Measurements from ENCODE around the gene CLDN20.

CLDN20 gene

DNA sequence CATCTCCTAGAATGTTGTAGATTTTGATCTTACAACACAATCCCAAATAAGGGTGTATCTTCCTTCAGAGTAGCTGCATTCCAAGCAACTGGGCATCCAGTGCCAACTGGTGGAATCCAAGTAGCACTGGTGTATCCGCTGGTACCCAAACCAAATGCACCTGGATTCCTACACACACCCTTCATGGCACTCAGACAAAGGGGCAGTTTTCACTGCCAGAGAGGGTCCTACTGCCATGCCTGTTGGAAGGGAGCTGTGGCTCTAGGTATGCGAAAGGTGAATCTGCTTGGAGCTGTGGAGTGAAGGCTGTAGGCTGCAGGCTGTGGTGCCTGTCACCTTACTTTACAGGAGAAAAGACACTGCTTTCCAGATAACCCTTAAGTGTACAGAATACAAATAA is 17.0 kb upstream of the CLDN20 start:
- DNase-seq, result no peak
- H2BK120ac ChIP-seq (ENCODE audit: low read depth, low read length), result no peak overlapping the region
- H3K27ac ChIP-seq (ENCODE audit: low read depth, low read length), result no peak overlapping the region
- no peaks in the 10 kb centered on the region for H3K4me1 ChIP-seq (ENCODE audit: control insufficient read depth, low read depth, low read length)
- no peak overlapping the region for H3K4me3 ChIP-seq (ENCODE audit: low read length)
- H3K4ac ChIP-seq (ENCODE audit: low read depth, low read length), result no peak overlapping the region
- H2AK5ac ChIP-seq (ENCODE audit: low read length), result no peak overlapping the region
- no peak overlapping the region for H3K23ac ChIP-seq (ENCODE audit: low read length)
- no peak overlapping the region for H3K56ac ChIP-seq (ENCODE audit: low read length)
- H3K36me3 ChIP-seq (ENCODE audit: control insufficient read depth, insufficient read depth, low read length), result no peaks in the 10 kb centered on the region
- no peak overlapping the region for H3K4me2 ChIP-seq (ENCODE audit: low read length)
- H4K8ac ChIP-seq (ENCODE audit: low read depth, low read length), result no peak overlapping the region
- no peak overlapping the region for H3K18ac ChIP-seq (ENCODE audit: low read length)
- no peaks in the 10 kb centered on the region for H3K79me1 ChIP-seq (ENCODE audit: low read length)
- no peak overlapping the region for H4K5ac ChIP-seq (ENCODE audit: low read length)
- no peak overlapping the region for H2BK15ac ChIP-seq (replicated peaks; ENCODE audit: low read depth)
- H3K9ac ChIP-seq (ENCODE audit: low read length), result no peak overlapping the region
- WGBS (ENCODE audit: extremely low coverage, insufficient coverage, low lambda C conversion rate), result no CpG with 5 or more reads among the region's 2 CpGs
- H2BK5ac ChIP-seq (ENCODE audit: low read length), result no peak overlapping the region
- no peaks in the 10 kb centered on the region for H3K27me3 ChIP-seq (ENCODE audit: insufficient read depth, low read length, poor library complexity)
- no peaks in the 10 kb centered on the region for H3K79me2 ChIP-seq (ENCODE audit: control insufficient read depth, insufficient read depth, low read length)

DNA sequence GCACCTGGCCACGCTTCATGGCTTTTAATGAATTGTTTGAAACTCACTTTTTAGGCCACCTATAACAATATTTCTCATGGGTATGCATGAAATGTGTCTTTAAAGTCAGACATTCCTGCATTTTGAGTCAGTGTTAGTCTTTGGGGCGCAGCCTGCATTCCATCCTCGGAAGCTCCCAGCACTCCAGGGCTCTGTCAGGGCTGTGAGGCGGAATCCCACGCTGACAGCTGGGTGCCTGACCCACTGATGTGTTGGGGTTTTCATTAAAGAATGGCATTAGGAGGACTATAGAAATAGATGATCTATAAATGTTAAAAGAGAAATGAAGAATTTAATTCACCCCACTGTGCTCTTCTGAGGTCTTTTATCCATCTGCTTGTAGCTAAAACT is 16.2 kb upstream of the CLDN20 start:
- no peaks in the 10 kb centered on the region for H3K27me3 ChIP-seq (ENCODE audit: insufficient read depth, low read length, poor library complexity)
- no peak overlapping the region for H3K56ac ChIP-seq (ENCODE audit: low read length)
- H3K23ac ChIP-seq (ENCODE audit: low read length), result no peak overlapping the region
- H3K27ac ChIP-seq (ENCODE audit: low read depth, low read length), result no peak overlapping the region
- H2BK15ac ChIP-seq (replicated peaks; ENCODE audit: low read depth), result no peak overlapping the region
- H3K79me1 ChIP-seq (ENCODE audit: low read length), result no peaks in the 10 kb centered on the region
- H3K4ac ChIP-seq (ENCODE audit: low read depth, low read length), result no peak overlapping the region
- H3K9ac ChIP-seq (ENCODE audit: low read length), result no peak overlapping the region
- H3K4me1 ChIP-seq (ENCODE audit: control insufficient read depth, low read depth, low read length), result no peaks in the 10 kb centered on the region
- H4K8ac ChIP-seq (ENCODE audit: low read depth, low read length), result no peak overlapping the region
- no peak overlapping the region for H3K4me2 ChIP-seq (ENCODE audit: low read length)
- H3K18ac ChIP-seq (ENCODE audit: low read length), result no peak overlapping the region
- H2BK120ac ChIP-seq (ENCODE audit: low read depth, low read length), result no peak overlapping the region
- no peak overlapping the region for H2BK5ac ChIP-seq (ENCODE audit: low read length)
- no peak overlapping the region for H3K4me3 ChIP-seq (ENCODE audit: low read length)
- no peak overlapping the region for H2AK5ac ChIP-seq (ENCODE audit: low read length)
- no CpG with 5 or more reads among the region's 5 CpGs for WGBS (ENCODE audit: extremely low coverage, insufficient coverage, low lambda C conversion rate)
- H3K36me3 ChIP-seq (ENCODE audit: control insufficient read depth, insufficient read depth, low read length), result peaks cover 2% of the 10 kb centered on the region
- H3K79me2 ChIP-seq (ENCODE audit: control insufficient read depth, insufficient read depth, low read length), result no peaks in the 10 kb centered on the region
- H4K5ac ChIP-seq (ENCODE audit: low read length), result no peak overlapping the region
- DNase-seq, result peak; percentile 33

DNA sequence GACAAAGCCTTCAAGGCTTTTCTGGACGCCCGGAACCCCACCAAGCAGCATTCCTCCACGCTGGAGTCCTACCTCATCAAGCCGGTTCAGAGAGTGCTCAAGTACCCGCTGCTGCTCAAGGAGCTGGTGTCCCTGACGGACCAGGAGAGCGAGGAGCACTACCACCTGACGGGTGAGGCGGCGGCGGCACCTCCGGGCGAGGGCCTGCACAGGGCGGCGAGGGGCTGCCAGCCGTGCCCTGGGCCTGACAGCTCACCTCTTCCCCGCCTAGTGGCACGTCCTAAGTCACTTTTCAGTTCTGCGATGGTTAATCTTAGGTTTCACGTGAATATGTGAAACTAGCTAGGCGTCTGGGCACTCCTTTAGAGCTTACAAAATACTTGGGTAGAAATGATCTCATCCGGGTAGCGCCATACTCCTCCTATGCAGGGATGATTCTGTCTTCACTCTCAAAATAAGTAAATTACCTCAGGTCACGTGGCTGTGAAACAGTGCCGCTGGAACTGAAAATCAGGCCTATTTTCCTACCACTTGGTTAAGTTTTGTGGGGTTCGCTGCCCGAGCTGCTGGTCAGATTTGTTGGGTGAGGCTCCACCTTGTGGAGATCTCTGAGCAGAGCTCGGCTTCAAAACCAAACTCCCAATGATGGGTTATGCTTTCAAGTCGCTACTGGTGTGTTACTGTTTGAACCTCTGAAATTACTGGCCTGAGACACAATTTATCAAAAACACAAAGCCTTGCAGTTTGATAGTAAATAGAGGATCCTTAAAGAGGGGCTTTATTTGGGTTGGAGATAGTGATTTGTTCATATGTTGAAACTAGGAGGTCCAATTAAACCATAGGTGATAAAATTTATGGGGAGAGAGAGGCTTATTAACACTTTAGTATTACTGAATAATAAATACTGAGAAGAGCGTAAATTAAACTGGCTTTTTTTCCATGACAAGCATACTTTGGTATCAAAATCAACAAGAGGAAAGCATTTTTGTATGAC is 15.5 kb upstream of the CLDN20 start:
- peaks cover 2% of the 10 kb centered on the region for H3K36me3 ChIP-seq (ENCODE audit: control insufficient read depth, insufficient read depth, low read length)

DNA sequence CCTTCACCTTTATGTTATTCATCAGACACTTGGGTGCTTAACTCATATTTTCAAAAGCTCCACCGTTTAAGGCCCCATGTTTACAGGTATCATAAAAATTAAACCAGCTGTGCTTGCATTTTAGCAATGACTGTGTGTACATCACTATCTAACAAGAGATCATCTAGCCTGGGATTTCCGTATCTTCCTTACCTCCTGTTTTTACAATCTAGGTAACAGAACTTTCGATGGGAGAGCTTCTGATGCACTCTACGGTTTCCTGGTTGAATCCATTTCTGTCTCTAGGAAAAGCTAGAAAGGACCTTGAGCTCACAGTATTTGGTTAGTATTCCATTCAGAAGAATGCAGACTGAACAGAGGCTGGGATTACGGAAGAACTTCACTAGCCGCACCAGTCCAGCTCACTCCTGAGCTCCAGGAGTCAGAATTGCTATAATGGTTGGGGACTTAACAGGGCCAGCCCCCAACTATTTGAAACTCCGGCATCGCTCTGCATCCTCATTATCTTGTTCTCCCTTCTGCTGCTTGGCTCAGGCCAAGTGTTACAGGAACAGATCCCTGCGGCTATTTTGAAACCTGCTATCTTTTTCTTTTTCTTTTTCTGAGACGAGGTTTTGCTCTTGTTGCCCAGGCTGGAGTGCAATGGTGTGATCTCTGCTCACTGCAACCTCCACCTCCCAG is 13.0 kb upstream of the CLDN20 start:
- no peak overlapping the region for H3K4ac ChIP-seq (ENCODE audit: low read depth, low read length)

More for the DNA sequence above, 15.5 kb upstream of the CLDN20 start:
- H3K56ac ChIP-seq (ENCODE audit: low read length), result no peak overlapping the region
- H3K79me1 ChIP-seq (ENCODE audit: low read length), result no peaks in the 10 kb centered on the region
- H2AK5ac ChIP-seq (ENCODE audit: low read length), result no peak overlapping the region
- H4K5ac ChIP-seq (ENCODE audit: low read length), result no peak overlapping the region
- no peak overlapping the region for H3K4me2 ChIP-seq (ENCODE audit: low read length)
- H3K4me3 ChIP-seq (ENCODE audit: low read length), result no peak overlapping the region
- no peaks in the 10 kb centered on the region for H3K4me1 ChIP-seq (ENCODE audit: control insufficient read depth, low read depth, low read length)
- H3K9ac ChIP-seq (ENCODE audit: low read length), result no peak overlapping the region
- no peaks in the 10 kb centered on the region for H3K79me2 ChIP-seq (ENCODE audit: control insufficient read depth, insufficient read depth, low read length)
- WGBS (ENCODE audit: extremely low coverage, insufficient coverage, low lambda C conversion rate), result no CpG with 5 or more reads among the region's 30 CpGs
- H3K23ac ChIP-seq (ENCODE audit: low read length), result no peak overlapping the region
- no peak overlapping the region for H3K18ac ChIP-seq (ENCODE audit: low read length)
- H2BK15ac ChIP-seq (replicated peaks; ENCODE audit: low read depth), result no peak overlapping the region
- H2BK120ac ChIP-seq (ENCODE audit: low read depth, low read length), result no peak overlapping the region
- H3K27ac ChIP-seq (ENCODE audit: low read depth, low read length), result no peak overlapping the region
- no peaks in the 10 kb centered on the region for H3K27me3 ChIP-seq (ENCODE audit: insufficient read depth, low read length, poor library complexity)
- H4K8ac ChIP-seq (ENCODE audit: low read depth, low read length), result no peak overlapping the region
- no peak overlapping the region for H3K4ac ChIP-seq (ENCODE audit: low read depth, low read length)
- DNase-seq, result peak; percentile 70
- no peak overlapping the region for H2BK5ac ChIP-seq (ENCODE audit: low read length)

DNA sequence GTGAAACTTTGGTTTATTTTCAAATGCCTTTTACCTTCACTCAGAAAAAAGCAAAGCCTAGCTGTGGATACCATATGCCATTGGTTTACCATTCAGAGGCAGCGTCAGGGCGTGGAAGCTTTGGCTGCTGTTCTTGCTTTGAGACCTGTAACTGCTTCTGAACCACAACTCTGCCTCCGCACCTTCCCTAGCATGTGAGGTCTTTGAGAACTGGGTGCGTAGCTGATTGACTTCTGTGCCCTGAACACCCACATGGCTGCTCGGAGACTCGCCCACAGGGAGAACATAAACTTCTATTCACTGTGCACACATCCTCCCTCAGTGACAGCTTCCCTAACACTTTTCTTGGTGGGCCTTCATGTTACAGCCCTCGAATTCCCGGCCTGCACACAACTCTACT is 11.2 kb upstream of the CLDN20 start:
- H3K79me2 ChIP-seq (ENCODE audit: control insufficient read depth, insufficient read depth, low read length), result no peaks in the 10 kb centered on the region
- H3K4ac ChIP-seq (ENCODE audit: low read depth, low read length), result no peak overlapping the region
- no CpG with 5 or more reads among the region's 8 CpGs for WGBS (ENCODE audit: extremely low coverage, insufficient coverage, low lambda C conversion rate)
- no peak overlapping the region for H2BK5ac ChIP-seq (ENCODE audit: low read length)
- H3K23ac ChIP-seq (ENCODE audit: low read length), result no peak overlapping the region
- H3K27ac ChIP-seq (ENCODE audit: low read depth, low read length), result no peak overlapping the region
- no peaks in the 10 kb centered on the region for H3K79me1 ChIP-seq (ENCODE audit: low read length)
- no peaks in the 10 kb centered on the region for H3K4me1 ChIP-seq (ENCODE audit: control insufficient read depth, low read depth, low read length)
- H3K4me2 ChIP-seq (ENCODE audit: low read length), result no peak overlapping the region
- H4K8ac ChIP-seq (ENCODE audit: low read depth, low read length), result no peak overlapping the region
- no peak overlapping the region for H3K18ac ChIP-seq (ENCODE audit: low read length)
- no peak overlapping the region for H2BK120ac ChIP-seq (ENCODE audit: low read depth, low read length)
- no peak for DNase-seq
- no peak overlapping the region for H3K56ac ChIP-seq (ENCODE audit: low read length)
- no peaks in the 10 kb centered on the region for H3K27me3 ChIP-seq (ENCODE audit: insufficient read depth, low read length, poor library complexity)
- no peak overlapping the region for H4K5ac ChIP-seq (ENCODE audit: low read length)
- H2BK15ac ChIP-seq (replicated peaks; ENCODE audit: low read depth), result no peak overlapping the region
- no peak overlapping the region for H3K9ac ChIP-seq (ENCODE audit: low read length)
- peaks cover 4% of the 10 kb centered on the region for H3K36me3 ChIP-seq (ENCODE audit: control insufficient read depth, insufficient read depth, low read length)
- no peak overlapping the region for H2AK5ac ChIP-seq (ENCODE audit: low read length)
- H3K4me3 ChIP-seq (ENCODE audit: low read length), result no peak overlapping the region

More for the DNA sequence above, 13.0 kb upstream of the CLDN20 start:
- Histone ChIP-seq H3K79me2 (ENCODE audit: control insufficient read depth, insufficient read depth, low read length) (no peaks in the 10 kb centered on the region), H3K4me2 (ENCODE audit: low read length) (no peak overlapping the region), H3K56ac (ENCODE audit: low read length) (no peak overlapping the region), H3K27me3 (ENCODE audit: insufficient read depth, low read length, poor library complexity) (no peaks in the 10 kb centered on the region), H2BK120ac (ENCODE audit: low read depth, low read length) (no peak overlapping the region), H2BK15ac (replicated peaks; ENCODE audit: low read depth) (no peak overlapping the region), H2BK5ac (ENCODE audit: low read length) (no peak overlapping the region), H3K18ac (ENCODE audit: low read length) (no peak overlapping the region), H3K23ac (ENCODE audit: low read length) (no peak overlapping the region), H3K4me3 (ENCODE audit: low read length) (no peak overlapping the region), H3K79me1 (ENCODE audit: low read length) (no peaks in the 10 kb centered on the region), H3K27ac (ENCODE audit: low read depth, low read length) (no peak overlapping the region), H4K5ac (ENCODE audit: low read length) (no peak overlapping the region), H3K36me3 (ENCODE audit: control insufficient read depth, insufficient read depth, low read length) (peaks cover 2% of the 10 kb centered on the region), H3K4me1 (ENCODE audit: control insufficient read depth, low read depth, low read length) (no peaks in the 10 kb centered on the region), H2AK5ac (ENCODE audit: low read length) (no peak overlapping the region), H4K8ac (ENCODE audit: low read depth, low read length) (no peak overlapping the region), H3K9ac (ENCODE audit: low read length) (no peak overlapping the region)
- WGBS (ENCODE audit: extremely low coverage, insufficient coverage, low lambda C conversion rate), result no CpG with 5 or more reads among the region's 10 CpGs
- no peak for DNase-seq
